ENCODE data around the gene EARS2. TPM values are rescaled to one million over a fixed set of nuclear protein-coding genes. Genes with fewer than 3 reads are reported as not detected.
"Not testable (repeated sequence)": the region's sequence is repeated elsewhere in the genome, so short reads cannot be mapped to it uniquely, and the experiment has no call there.

The EARS2 gene
- total and polyA plus RNA-seq, 9 of the 15 experiments (the other 6 are each of a cell fraction or from before 2014, with no cell fraction given) = 17.6 to 58.6 (median 36.3) TPM

GRCh38 chr16:23511731-23512130, 45.4 kb downstream of the EARS2 start:
- Histone ChIP-seq H3K4me1 (replicated peaks in 1 of 2; ENCODE audit: control insufficient read depth in 2 of 2, insufficient read depth in 2 of 2, low read length in 2 of 2) (peaks cover 21 to 37% of the 10 kb centered on the region in 2 experiments; a peak in 4 of 5 replicates), H2AFZ (ENCODE audit: low read depth, low read length) (no peak overlapping the region), H3K4me3 (no peak overlapping the region), H4K20me1 (replicated peaks; ENCODE audit: control insufficient read depth, insufficient read depth, low read length) (peaks cover 1% of the 10 kb centered on the region), H3K36me3 (ENCODE audit: control insufficient read depth, insufficient read depth, low read length) (peaks cover 19% of the 10 kb centered on the region; the same call in 2 of the 3 replicates), H3K79me2 (ENCODE audit: control insufficient read depth, insufficient read depth, low read length) (peaks cover 36% of the 10 kb centered on the region), H3K4me2 (ENCODE audit: insufficient read depth, low read length) (peak overlapping the region; percentile 6; the same call in 1 of the 2 replicates), H3K9ac (ENCODE audit: insufficient read depth in 1 of 2, low read depth in 2 of 2, low read length in 2 of 2) (no peak overlapping the region), H3K9me3 (replicated peaks; ENCODE audit: control insufficient read depth, insufficient read depth, low read depth, low read length) (no peaks in the 10 kb centered on the region), H3K27me3 (ENCODE audit: control insufficient read depth in 2 of 2, insufficient read depth in 2 of 2, low read length in 2 of 2) (no peaks in the 10 kb centered on the region), H3K9me1 (ENCODE audit: control insufficient read depth, insufficient read depth, low read length) (no peaks in the 10 kb centered on the region), H3K27ac (ENCODE audit: extremely low read depth, low read depth, low read length) (no peak overlapping the region)
- ATAC-seq (no peak), FAIRE-seq (no peak), DNase-seq (ENCODE audit: extremely low read depth in 1 of 4, low spot score in 3 of 4) (no peak)
- CTCF ChIA-PET (ENCODE audit: low intra/inter-chr PET ratio) = no interaction called here
- intact Hi-C loops (cut with micrococcal nuclease) = no loop called here
- BruUV-seq (replicated peaks) = no TSS peak
- in situ Hi-C loops (cut with MboI) = no loop called here
- 52% methylated on average over 7 of the region's 7 CpGs for WGBS (ENCODE audit: insufficient coverage, low coverage, missing lambda C conversion rate)
- no peak for TF ChIP-seq MCM2 (IDR thresholded peaks at IDR 0.05; ENCODE audit: low read depth)
- no peak for TF ChIP-seq SIN3B (IDR thresholded peaks at IDR 0.05; ENCODE audit: low read depth)
- no peak for TF ChIP-seq NR2C2 (CRISPR knock-in tag; IDR thresholded peaks at IDR 0.05)
- 0 out of 2 replicates have a peak, but pooled peaks have one; percentile 16 for TF ChIP-seq NR2C2 (tag; IDR thresholded peaks at IDR 0.05)
- POLR2A ChIA-PET = interaction anchor here (0.6 to 1.8 kb wide), 6 partner anchors 9 to 103 kb away, joined by 3 to 8 read pairs (median 4); no protein-coding TSS in a partner anchor

GRCh38 chr16:23510915-23511270, 46.3 kb downstream of the EARS2 start:
- peak overlapping the region; percentile 83 for H3K27ac ChIP-seq (ENCODE audit: extremely low read depth, low read depth, low read length)
- BruUV-seq (replicated peaks); CTCF ChIA-PET (ENCODE audit: low intra/inter-chr PET ratio): not testable (repeated sequence)

More at GRCh38 chr16:23510915-23511270, 46.3 kb downstream of the EARS2 start:
- Histone ChIP-seq H3K36me3 (ENCODE audit: control insufficient read depth, insufficient read depth, low read length) (peaks cover 21% of the 10 kb centered on the region; the same call in 2 of the 3 replicates), H3K79me2 (ENCODE audit: control insufficient read depth, insufficient read depth, low read length) (peaks cover 44% of the 10 kb centered on the region), H3K4me1 (replicated peaks in 1 of 2; ENCODE audit: control insufficient read depth in 2 of 2, insufficient read depth in 2 of 2, low read length in 2 of 2) (peaks cover 28 to 41% of the 10 kb centered on the region in 2 experiments; a peak in 4 of 5 replicates), H3K9ac (ENCODE audit: insufficient read depth in 1 of 2, low read depth in 2 of 2, low read length in 2 of 2) (peak overlapping the region; percentile 73 to 95), H2AFZ (ENCODE audit: low read depth, low read length) (peak overlapping the region; percentile 86), H3K4me2 (ENCODE audit: insufficient read depth, low read length) (peak overlapping the region; percentile 82), H3K4me3 (peak overlapping the region; percentile 62)
- ATAC-seq; DNase-seq (ENCODE audit: extremely low read depth in 1 of 4, low spot score in 3 of 4); H3K9me3 ChIP-seq (replicated peaks; ENCODE audit: control insufficient read depth, insufficient read depth, low read depth, low read length); H3K27me3 ChIP-seq (ENCODE audit: control insufficient read depth in 2 of 2, insufficient read depth in 2 of 2, low read length in 2 of 2); in situ Hi-C loops (cut with MboI); intact Hi-C loops (cut with micrococcal nuclease); FAIRE-seq; H3K9me1 ChIP-seq (ENCODE audit: control insufficient read depth, insufficient read depth, low read length); H4K20me1 ChIP-seq (replicated peaks; ENCODE audit: control insufficient read depth, insufficient read depth, low read length): not testable (repeated sequence)
- TF ChIP-seq ADNP (tag; IDR thresholded peaks at IDR 0.05) = peak; percentile 81
- POLR2A ChIA-PET = interaction anchor here (0.6 to 2.6 kb wide), 6 partner anchors 10 to 1475 kb away, joined by 3 to 11 read pairs (median 4); no protein-coding TSS in a partner anchor
- 59% methylated on average over 10 of the region's 10 CpGs for WGBS (ENCODE audit: insufficient coverage, low coverage, missing lambda C conversion rate)
